Measurements from ENCODE around the gene GARNL3.

- TF ChIP-seq CTCF (IDR thresholded peaks at IDR 0.05; ENCODE audit: low read length) (no peak), EZH2 (IDR thresholded peaks at IDR 0.05; ENCODE audit: borderline replicate concordance, low read length) (no peak)
Measured at GRCh38 chr9:127344368-127345000, 79.9 kb downstream of the GARNL3 start.

Measured in OCI-LY1 (cell line).